IMR-90 (cell line): ENCODE data around the gene GLCE. TPM values are rescaled to one million over a fixed set of nuclear protein-coding genes. Genes with fewer than 3 reads are reported as not detected.

Experiments used
- ATAC-seq: fragments of 200-7000 bp; cut with Tn5 transposase; 2 replicates; pipeline ENCODE4 v1.9.1; 2020; ENCODE audit warnings: low read depth, mild to moderate bottlenecking, moderate library complexity
- BruUV-seq: library from RNA; stranded (reverse); fragments of 400-500 nt; replicated peaks from 2 replicates; lab custom pipeline; 2021; lab: Mats Ljungman, UMichigan
- CTCF ChIA-PET: fragments of 300-600 bp; formaldehyde crosslinking; extraction: SDS; loops from one replicate; lab custom pipeline; 2021; ENCODE audit warnings: antibody characterized with exemption; lab: Yijun Ruan, JAX
- POLR2A ChIA-PET: fragments of 300-600 bp; sonication (Branson Sonifier 250); formaldehyde crosslinking; loops from one replicate; lab custom pipeline; 2022; ENCODE audit warnings: antibody characterized with exemption; ENCODE audit not compliant: unreplicated experiment; lab: Charles Lee
- DNase-seq: peaks from one replicate; pipeline ENCODE4 v3.0.0; 2013
- H2AFZ ChIP-seq: replicated peaks from 2 replicates; pipeline ENCODE3; 2013; ENCODE audit warnings: low read length, mild to moderate bottlenecking; ENCODE audit not compliant: poor library complexity
- H2AK5ac ChIP-seq: 2 replicates; pipeline ENCODE4 v1.6.1; 2013; ENCODE audit warnings: low read depth, low read length, inconsistent platforms
- H2AK9ac ChIP-seq: replicated peaks from 2 replicates; pipeline ENCODE3; 2013; ENCODE audit warnings: mild to moderate bottlenecking, low read depth, low read length, moderate library complexity; ENCODE audit not compliant: poor library complexity
- H2BK120ac ChIP-seq: 2 replicates; pipeline ENCODE4 v1.6.1; 2013; ENCODE audit warnings: low read depth, low read length, inconsistent platforms
- H2BK15ac ChIP-seq: 3 replicates; pipeline ENCODE4 v1.6.1; 2013; ENCODE audit warnings: low read depth, low read length, inconsistent platforms
- H2BK20ac ChIP-seq: 2 replicates; pipeline ENCODE4 v1.6.1; 2013; ENCODE audit warnings: low read depth, mild to moderate bottlenecking, inconsistent platforms, low read length, moderate library complexity
- H2BK5ac ChIP-seq: 2 replicates; pipeline ENCODE4 v1.6.1; 2013; ENCODE audit warnings: mild to moderate bottlenecking, low read depth, low read length, inconsistent platforms; ENCODE audit not compliant: poor library complexity, severe bottlenecking
- H3K14ac ChIP-seq: replicated peaks from 2 replicates; pipeline ENCODE4 v1.6.1; 2013; ENCODE audit warnings: low read depth, low read length, inconsistent platforms
- H3K18ac ChIP-seq: 2 replicates; pipeline ENCODE4 v1.6.1; 2013; ENCODE audit warnings: low read depth, low read length, control low read depth
- H3K23ac ChIP-seq: 2 replicates; pipeline ENCODE4 v1.6.1; 2013; ENCODE audit warnings: low read depth, low read length, inconsistent platforms
- H3K27ac ChIP-seq: 2 replicates; pipeline ENCODE4 v1.5.1; 2013; ENCODE audit warnings: mild to moderate bottlenecking, control low read depth, low read length; ENCODE audit not compliant: insufficient read depth
- H3K27me3 ChIP-seq: 2 replicates; pipeline ENCODE4 v1.6.1; 2013; ENCODE audit warnings: low read length; ENCODE audit not compliant: control insufficient read depth, insufficient read depth
- H3K36me3 ChIP-seq: 2 replicates; pipeline ENCODE4 v1.6.1; 2013; ENCODE audit warnings: low read length, mixed read lengths; ENCODE audit not compliant: control insufficient read depth, insufficient read depth
- H3K4ac ChIP-seq: 2 replicates; pipeline ENCODE4 v1.6.1; 2013; ENCODE audit warnings: low read depth, low read length, inconsistent platforms
- H3K4me1 ChIP-seq: 2 replicates; pipeline ENCODE4 v1.6.1; 2013; ENCODE audit warnings: low read length, mixed read lengths; ENCODE audit not compliant: control insufficient read depth, insufficient read depth
- H3K4me2 ChIP-seq: 2 replicates; pipeline ENCODE4 v1.6.1; 2013; ENCODE audit warnings: low read depth, mild to moderate bottlenecking, control low read depth, low read length, moderate library complexity
- H3K4me3 ChIP-seq: 2 replicates; pipeline ENCODE4 v1.5.1; 2013; ENCODE audit warnings: low read depth, mild to moderate bottlenecking, control low read depth, low read length, moderate library complexity; ENCODE audit not compliant: insufficient read depth
- H3K56ac ChIP-seq: 2 replicates; pipeline ENCODE4 v1.6.1; 2013; ENCODE audit warnings: low read length, inconsistent platforms; ENCODE audit not compliant: insufficient read depth; ENCODE audit errors: extremely low read depth
- H3K79me1 ChIP-seq, 2 experiments: 2 replicates each; pipeline ENCODE4 v1.6.1; 2013; ENCODE audit warnings: low read length in 2 of 2, inconsistent platforms in 1 of 2, low read depth in 1 of 2
- H3K9ac ChIP-seq: 2 replicates; pipeline ENCODE4 v1.6.1; 2013; ENCODE audit warnings: low read depth, low read length, control low read depth
- H3K9me1 ChIP-seq: 2 replicates; pipeline ENCODE4 v1.6.1; 2013; ENCODE audit warnings: low read length, inconsistent platforms; ENCODE audit not compliant: insufficient read depth
- H3K9me3 ChIP-seq: 2 replicates; pipeline ENCODE4 v1.6.1; 2013; ENCODE audit warnings: low read length; ENCODE audit not compliant: control insufficient read depth, insufficient read depth
- H4K20me1 ChIP-seq: 2 replicates; pipeline ENCODE4 v1.6.1; 2013; ENCODE audit warnings: low read length, inconsistent platforms; ENCODE audit not compliant: insufficient read depth
- H4K5ac ChIP-seq: 2 replicates; pipeline ENCODE4 v1.6.1; 2013; ENCODE audit warnings: mild to moderate bottlenecking, low read depth, low read length, control low read depth
- H4K8ac ChIP-seq, 2 experiments: 2 replicates each; pipeline ENCODE4 v1.6.1; 2013; ENCODE audit warnings: low read depth in 2 of 2, low read length in 2 of 2, control low read depth in 1 of 2, inconsistent platforms in 1 of 2
- H4K91ac ChIP-seq: 2 replicates; pipeline ENCODE4 v1.6.1; 2013; ENCODE audit warnings: low read depth, low read length, inconsistent platforms; ENCODE audit not compliant: insufficient read depth
- CEBPB ChIP-seq: IDR thresholded peaks from 2 replicates; pipeline ENCODE4 v1.6.1; 2012; ENCODE audit warnings: low read depth, low read length, improper control_type of control experiment
- POLR2A ChIP-seq: IDR thresholded peaks from 2 replicates; pipeline ENCODE4 v1.6.1; 2012; ENCODE audit warnings: mild to moderate bottlenecking, low read depth, low read length
- RAD21 ChIP-seq: IDR thresholded peaks from 2 replicates; pipeline ENCODE4 v1.6.1; 2012; ENCODE audit warnings: low read length, improper control_type of control experiment
- USF2 ChIP-seq: fragments of 150-350 bp; IDR thresholded peaks from 2 replicates; pipeline ENCODE4 v1.6.1; 2017; ENCODE audit warnings: mild to moderate bottlenecking, antibody characterized with exemption, low read length, low read depth
- WGBS, 2 experiments: methylation state at CpG; one replicate each; pipeline versions ENCODE4 v1.1.5 to v1.1.7; 2013; ENCODE audit warnings: missing lambda C conversion rate in 2 of 2; ENCODE audit not compliant: insufficient read length in 1 of 2; ENCODE audit errors: extremely low coverage in 2 of 2; 5-methylcytosine and 5-hydroxymethylcytosine counted together
- dilution Hi-C: fragments of 300-500 bp; cut with HindIII; formaldehyde crosslinking; loops from one replicate; pipeline ENCODE4 v1.14.3; 2018; ENCODE audit warnings: low sequenced_read_pairs; ENCODE audit not compliant: unreplicated experiment
- in situ Hi-C: fragments of 300-500 bp; cut with MboI; formaldehyde crosslinking; loops from 3 replicates; pipeline ENCODE4 v1.14.3; 2019; ENCODE audit warnings: low sequenced_read_pairs, inconsistent platforms, mixed read lengths
- intact Hi-C: fragments of 100-400 bp; cut with micrococcal nuclease; formaldehyde crosslinking; loops from 2 replicates; pipeline ENCODE4 v1.10.0; 2022
- polyA plus RNA-seq, 3 experiments: library from polyadenylated mRNA; depleted of rRNA; stranded (reverse); fragments of >200 nt; gene quantifications; 2 replicates each; pipeline ENCODE4 v1.2.3, GENCODE V29; 2012; ENCODE audit warnings: low replicate concordance in 1 of 3
- total RNA-seq: library from RNA; depleted of rRNA; stranded (reverse); fragments of >200 nt; gene quantifications from 2 replicates; pipeline ENCODE4 v1.2.3, GENCODE V29; 2012

The GLCE gene
- total and polyA plus RNA-seq, 2 of the 4 experiments (the other 2 are of a cell fraction), result 15.3 to 29.6 TPM

GRCh38 chr15:69282104-69282743 is 121.8 kb downstream of the GLCE start:
- no peaks in the 10 kb centered on the region for H3K9me3 ChIP-seq
- CTCF ChIA-PET, result interaction anchor here (0.6 kb wide), 2 partner anchors 41 to 87 kb away, joined by 3 read pairs; no protein-coding TSS in a partner anchor
- no peak overlapping the region for H2AFZ ChIP-seq
- H3K36me3 ChIP-seq, result no peaks in the 10 kb centered on the region
- no peak overlapping the region for H2AK9ac ChIP-seq
- no peak overlapping the region for H3K4me3 ChIP-seq
- WGBS, 2 experiments, result no CpG with 5 or more reads among the region's 9 CpGs
- H2BK15ac ChIP-seq, result no peak overlapping the region
- no peaks in the 10 kb centered on the region for H4K20me1 ChIP-seq
- H3K56ac ChIP-seq, result no peak overlapping the region
- dilution Hi-C loops (no loop called here), intact Hi-C loops (no loop called here), in situ Hi-C loops (no loop called here)
- H3K79me1 ChIP-seq, result no peaks in the 10 kb centered on the region
- no peak overlapping the region for H3K27ac ChIP-seq
- TF ChIP-seq USF2 (no peak), POLR2A (no peak), CEBPB (0 out of 2 replicates have a peak, but pooled peaks have one; percentile 22), RAD21 (no peak)
- H2BK20ac ChIP-seq, result no peak overlapping the region
- no peak overlapping the region for H2AK5ac ChIP-seq
- H3K14ac ChIP-seq, result no peak overlapping the region
- no peak overlapping the region for H2BK120ac ChIP-seq
- no peak for ATAC-seq
- no peak overlapping the region for H4K5ac ChIP-seq
- no peak overlapping the region for H3K4ac ChIP-seq
- POLR2A ChIA-PET, result no interaction called here
- BruUV-seq, result no TSS peak
- H3K4me1 ChIP-seq, result no peaks in the 10 kb centered on the region; the same call in 1 of the 2 replicates
- DNase-seq, result no peak
- H4K91ac ChIP-seq, result no peak overlapping the region
- peaks cover 2% of the 10 kb centered on the region; the same call in 1 of the 2 replicates for H3K27me3 ChIP-seq
- no peak overlapping the region for H3K18ac ChIP-seq
- no peak overlapping the region for H3K9ac ChIP-seq
- H3K9me1 ChIP-seq, result 0 out of 2 replicates have a peak, but pooled peaks cover 3% of the 10 kb centered on the region
- H2BK5ac ChIP-seq, result no peak overlapping the region
- H3K4me2 ChIP-seq, result no peak overlapping the region
- H3K23ac ChIP-seq, result no peak overlapping the region
- no peak overlapping the region for H4K8ac ChIP-seq
